ENCODE results near the gene MYRIP. TPM values are rescaled to one million over a fixed set of nuclear protein-coding genes. Genes with fewer than 3 reads are reported as not detected.

The MYRIP gene
- total RNA-seq, 1 donor from 2014 or later = 5.9 TPM

GRCh38 chr3:40102182-40102581 is 292.8 kb downstream of the MYRIP start:
- no peak for TF ChIP-seq CTCF (IDR thresholded peaks at IDR 0.05)
- Histone ChIP-seq H3K27me3 (no peaks in the 10 kb centered on the region), H3K27ac (no peak overlapping the region), H3K9me3 (no peaks in the 10 kb centered on the region), H3K4me1 (no peaks in the 10 kb centered on the region), H3K4me3 (no peak overlapping the region), H3K36me3 (no peaks in the 10 kb centered on the region)
- ATAC-seq = no peak
- DNase-seq = no peak
- intact Hi-C loops (cut with DNase I) = no loop called here

- intact Hi-C loops (cut with DNase I) = no loop called here
- TF ChIP-seq CTCF (IDR thresholded peaks at IDR 0.05) = no peak
- no peak for ATAC-seq
- Histone ChIP-seq H3K9me3 (no peaks in the 10 kb centered on the region), H3K4me1 (no peaks in the 10 kb centered on the region), H3K27me3 (no peaks in the 10 kb centered on the region), H3K4me3 (no peak overlapping the region), H3K36me3 (no peaks in the 10 kb centered on the region), H3K27ac (no peak overlapping the region)
- no peak for DNase-seq
These were observed 294.4 kb downstream of the MYRIP start for GRCh38 chr3:40103829-40104228.

- H3K4me1 ChIP-seq = no peaks in the 10 kb centered on the region
- H3K27me3 ChIP-seq = no peaks in the 10 kb centered on the region
- H3K9me3 ChIP-seq = no peaks in the 10 kb centered on the region
- no peak for ATAC-seq
- DNase-seq = no peak
- no peak for TF ChIP-seq CTCF (IDR thresholded peaks at IDR 0.05)
- intact Hi-C loops (cut with DNase I) = no loop called here
- H3K36me3 ChIP-seq = no peaks in the 10 kb centered on the region
- no peak overlapping the region for H3K4me3 ChIP-seq
- no peak overlapping the region for H3K27ac ChIP-seq
These were observed 295.0 kb downstream of the MYRIP start for GRCh38 chr3:40104441-40104840.

GRCh38 chr3:40108643-40109042 is 299.2 kb downstream of the MYRIP start:
- TF ChIP-seq CTCF (IDR thresholded peaks at IDR 0.05) = no peak
- H3K9me3 ChIP-seq = no peaks in the 10 kb centered on the region
- H3K4me3 ChIP-seq = no peak overlapping the region

GRCh38 chr3:40109641-40110490 is 300.5 kb downstream of the MYRIP start:
- DNase-seq (no peak), ATAC-seq (peak; percentile 17)
- H3K4me3 ChIP-seq = no peak overlapping the region
- intact Hi-C loops (cut with DNase I) = no loop called here
- no peak for TF ChIP-seq CTCF (IDR thresholded peaks at IDR 0.05)
- no peaks in the 10 kb centered on the region for H3K4me1 ChIP-seq
- no peaks in the 10 kb centered on the region for H3K9me3 ChIP-seq
- H3K27ac ChIP-seq = no peak overlapping the region
- no peaks in the 10 kb centered on the region for H3K36me3 ChIP-seq
- H3K27me3 ChIP-seq = no peaks in the 10 kb centered on the region

More at GRCh38 chr3:40108643-40109042, 299.2 kb downstream of the MYRIP start:
- intact Hi-C loops (cut with DNase I) = no loop called here
- Histone ChIP-seq H3K36me3 (no peaks in the 10 kb centered on the region), H3K27me3 (no peaks in the 10 kb centered on the region), H3K27ac (no peak overlapping the region), H3K4me1 (no peaks in the 10 kb centered on the region)
- DNase-seq = no peak
- no peak for ATAC-seq

Measured in upper lobe of right lung (tissue), 1 donor.